Stomach (tissue), 9 donors: Measurements from ENCODE around the gene LRRTM4. TPM values are rescaled to one million over a fixed set of nuclear protein-coding genes. Genes with fewer than 3 reads are reported as not detected.

Experiments used
- DNase-seq, 2 donors: peaks; one replicate each; pipeline versions ENCODE4 v3.0.0 to v3.0.0-alpha.2; 2013 to 2019
- H3K27ac ChIP-seq, 5 donors: fragments of 200-600 bp in 4 of 5; sonication (generic) in 4 of 5; one replicate each; pipeline ENCODE4 v1.5.1; 2013 to 2019; ENCODE audit warnings: mild to moderate bottlenecking in 1 of 5, moderate library complexity in 1 of 5
- H3K27me3 ChIP-seq, 3 donors: fragments of 200-600 bp; sonication (generic); one replicate each; pipeline ENCODE4 v1.5.1; 2017 to 2019; ENCODE audit warnings: mixed run types in 1 of 3
- H3K36me3 ChIP-seq, 4 donors: fragments of 200-600 bp; sonication (generic); 1 replicate in 3 of 4; 2 replicates in 1 of 4; pipeline ENCODE4 v1.5.1; 2016 to 2019
- H3K4me1 ChIP-seq, 4 donors: fragments of 200-600 bp; sonication (generic); one replicate each; pipeline ENCODE4 v1.5.1; 2016 to 2019
- H3K4me3 ChIP-seq, 4 donors: fragments of 200-600 bp; sonication (generic) in 3 of 4; one replicate each; pipeline ENCODE4 v1.5.1; 2016 to 2019; ENCODE audit warnings: mild to moderate bottlenecking in 1 of 4
- H3K9me3 ChIP-seq, 4 donors: fragments of 200-600 bp; sonication (generic); one replicate each; pipeline ENCODE4 v1.5.1; 2016 to 2019
- EP300 ChIP-seq: sonication (generic); formaldehyde crosslinking; IDR thresholded peaks from one replicate; pipeline ENCODE4 v1.6.1; 2017; ENCODE audit warnings: antibody characterized with exemption
- POLR2A ChIP-seq, 4 donors: fragments of 450-650 bp; IDR thresholded peaks; one replicate each; pipeline ENCODE4 v1.6.1; 2016; ENCODE audit warnings: antibody characterized with exemption in 4 of 4, control low read depth in 2 of 4, mild to moderate bottlenecking in 1 of 4, moderate library complexity in 1 of 4
- POLR2AphosphoS5 ChIP-seq, 3 donors: sonication (generic); formaldehyde crosslinking; IDR thresholded peaks; one replicate each; pipeline ENCODE4 v1.6.1; 2016; ENCODE audit warnings: antibody characterized with exemption in 3 of 3
- WGBS, 5 donors: extraction: QIAGEN DNeasy Blood & Tissue Kit in 3 of 5; methylation state at CpG; one replicate each; pipeline versions ENCODE4 v1.1.5 to v1.1.7; 2013 to 2018; 5-methylcytosine and 5-hydroxymethylcytosine counted together
- intact Hi-C: fragments of 100-400 bp; cut with DNase I; formaldehyde crosslinking; loops from one replicate; pipeline ENCODE4 v1.15.1; 2023; ENCODE audit warnings: low total_unique reads
- polyA plus RNA-seq, 3 donors: library from polyadenylated mRNA; stranded (reverse); fragments of 200-250 nt; gene quantifications; one replicate each; pipeline ENCODE4 v1.2.3, GENCODE V29; 2013
- total RNA-seq, 5 donors: library from RNA; depleted of rRNA; stranded (reverse); fragments of >200 nt; gene quantifications; one replicate each; pipeline versions ENCODE4 v1.1.0 to v1.2.3, GENCODE V29; 2014 to 2016
- TF ChIP-seq, protein P1 (sequence below), 7 experiments: fragments of 450-650 bp in 4 of 7; fragments of 200-600 bp in 3 of 7; sonication (generic) in 3 of 7; IDR thresholded peaks; one replicate each; pipeline ENCODE4 v1.5.1; 2016 to 2019; ENCODE audit warnings: antibody characterized with exemption in 7 of 7, control low read depth in 2 of 7, mild to moderate bottlenecking in 1 of 7
- donor health status: healthy with polysubstance abuse.
- donor health status: Bipolar disorder and iron deficiency.
- donor health status: healthy.

The LRRTM4 gene
- total and polyA plus RNA-seq, 8 donors: 0.13 to 2.2 (median 0.19) TPM; not detected in 5

DNA sequence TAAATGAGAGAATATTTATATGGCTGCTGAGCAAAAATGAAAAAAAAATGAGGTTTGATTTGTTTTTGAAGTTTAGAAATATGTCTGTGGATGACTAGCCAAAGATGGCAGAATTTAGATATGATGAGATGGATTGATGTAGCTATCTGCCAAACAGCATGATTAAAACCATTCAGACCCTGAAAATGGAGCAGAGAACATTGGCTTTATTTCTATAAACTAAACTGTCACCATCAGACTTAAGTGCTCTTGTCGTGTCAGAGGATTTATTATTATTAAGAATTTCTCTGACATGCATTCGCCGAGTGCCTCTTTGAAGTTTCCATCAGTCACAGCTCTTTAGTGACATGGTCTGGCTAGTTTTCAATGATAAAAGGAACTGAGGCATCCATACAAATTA is 151.7 kb downstream of the LRRTM4 start:
- TF ChIP-seq POLR2A (IDR thresholded peaks at IDR 0.05) (no peak), POLR2AphosphoS5 (IDR thresholded peaks at IDR 0.05) (no peak), EP300 (no peak)
- TF ChIP-seq, protein P1, sequence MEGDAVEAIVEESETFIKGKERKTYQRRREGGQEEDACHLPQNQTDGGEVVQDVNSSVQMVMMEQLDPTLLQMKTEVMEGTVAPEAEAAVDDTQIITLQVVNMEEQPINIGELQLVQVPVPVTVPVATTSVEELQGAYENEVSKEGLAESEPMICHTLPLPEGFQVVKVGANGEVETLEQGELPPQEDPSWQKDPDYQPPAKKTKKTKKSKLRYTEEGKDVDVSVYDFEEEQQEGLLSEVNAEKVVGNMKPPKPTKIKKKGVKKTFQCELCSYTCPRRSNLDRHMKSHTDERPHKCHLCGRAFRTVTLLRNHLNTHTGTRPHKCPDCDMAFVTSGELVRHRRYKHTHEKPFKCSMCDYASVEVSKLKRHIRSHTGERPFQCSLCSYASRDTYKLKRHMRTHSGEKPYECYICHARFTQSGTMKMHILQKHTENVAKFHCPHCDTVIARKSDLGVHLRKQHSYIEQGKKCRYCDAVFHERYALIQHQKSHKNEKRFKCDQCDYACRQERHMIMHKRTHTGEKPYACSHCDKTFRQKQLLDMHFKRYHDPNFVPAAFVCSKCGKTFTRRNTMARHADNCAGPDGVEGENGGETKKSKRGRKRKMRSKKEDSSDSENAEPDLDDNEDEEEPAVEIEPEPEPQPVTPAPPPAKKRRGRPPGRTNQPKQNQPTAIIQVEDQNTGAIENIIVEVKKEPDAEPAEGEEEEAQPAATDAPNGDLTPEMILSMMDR (IDR thresholded peaks at IDR 0.05): no peak
- H3K27ac ChIP-seq: no peak overlapping the region
- no peaks in the 10 kb centered on the region for H3K36me3 ChIP-seq
- DNase-seq: no peak
- no peaks in the 10 kb centered on the region for H3K27me3 ChIP-seq
- no peaks in the 10 kb centered on the region for H3K4me1 ChIP-seq
- intact Hi-C loops: no loop called here
- H3K9me3 ChIP-seq: no peaks in the 10 kb centered on the region
- no peak overlapping the region for H3K4me3 ChIP-seq
- 58 to 84% (median 73%) methylated on average over 3 of the region's 3 CpGs for WGBS, 5 donors

DNA sequence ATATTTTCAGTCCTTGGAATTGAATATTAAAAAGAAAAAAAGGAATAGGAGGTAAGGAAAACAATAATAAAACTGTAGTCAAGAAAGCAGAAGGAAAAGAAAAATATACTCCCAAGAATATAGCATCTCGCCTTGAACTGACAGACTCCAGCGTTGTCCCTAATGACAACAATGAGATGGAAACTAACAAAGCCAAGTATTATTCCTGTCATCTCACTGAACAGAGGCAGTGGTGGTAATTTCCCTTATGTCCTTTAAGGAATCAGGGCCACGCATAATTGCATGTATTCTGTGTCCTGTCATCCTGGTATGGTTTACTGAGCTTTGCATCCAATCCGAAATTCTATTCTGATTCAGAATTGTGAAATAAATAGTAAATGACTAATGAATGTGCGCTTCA is 158.9 kb downstream of the LRRTM4 start:
- TF ChIP-seq POLR2AphosphoS5 (IDR thresholded peaks at IDR 0.05): no peak
- no peak for TF ChIP-seq EP300
- TF ChIP-seq POLR2A (IDR thresholded peaks at IDR 0.05): no peak
- TF ChIP-seq, protein P1 (IDR thresholded peaks at IDR 0.05): no peak
- Histone ChIP-seq H3K4me1 (no peaks in the 10 kb centered on the region), H3K4me3 (no peak overlapping the region), H3K36me3 (no peaks in the 10 kb centered on the region), H3K27me3 (no peaks in the 10 kb centered on the region), H3K27ac (no peak overlapping the region), H3K9me3 (no peaks in the 10 kb centered on the region)
- intact Hi-C loops: no loop called here
- WGBS, 5 donors: 60 to 91% (median 86%) methylated on average over 5 of the region's 5 CpGs
- no peak for DNase-seq

DNA sequence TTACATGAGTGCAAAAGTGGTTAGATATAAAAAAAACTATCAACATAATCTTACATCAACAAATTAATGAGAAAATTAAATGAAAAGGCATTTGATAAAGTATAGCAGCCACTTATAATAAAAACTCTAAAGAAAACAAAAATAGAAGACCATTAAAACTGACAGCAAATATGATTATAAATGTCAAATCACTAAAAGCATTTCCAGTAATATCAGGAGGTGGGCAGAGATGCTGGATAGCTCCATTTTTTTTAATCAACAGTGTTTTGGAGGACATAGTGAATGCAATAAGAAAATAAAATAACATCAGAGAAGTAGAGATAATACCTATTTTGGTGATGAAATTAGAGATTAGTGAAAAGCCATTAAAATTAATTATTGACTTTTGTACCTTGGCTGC is 173.4 kb downstream of the LRRTM4 start:
- no peak overlapping the region for H3K27ac ChIP-seq
- no peak overlapping the region for H3K4me3 ChIP-seq
- DNase-seq: no peak
- intact Hi-C loops: no loop called here
- H3K36me3 ChIP-seq: no peaks in the 10 kb centered on the region
- H3K9me3 ChIP-seq: peaks cover 0 to 5% (median 0%) of the 10 kb centered on the region in 4 donors
- no peaks in the 10 kb centered on the region for H3K4me1 ChIP-seq
- H3K27me3 ChIP-seq: no peaks in the 10 kb centered on the region
- TF ChIP-seq, protein P1 (IDR thresholded peaks at IDR 0.05): no peak
- TF ChIP-seq EP300: no peak
- no peak for TF ChIP-seq POLR2AphosphoS5 (IDR thresholded peaks at IDR 0.05)
- no peak for TF ChIP-seq POLR2A (IDR thresholded peaks at IDR 0.05)

DNA sequence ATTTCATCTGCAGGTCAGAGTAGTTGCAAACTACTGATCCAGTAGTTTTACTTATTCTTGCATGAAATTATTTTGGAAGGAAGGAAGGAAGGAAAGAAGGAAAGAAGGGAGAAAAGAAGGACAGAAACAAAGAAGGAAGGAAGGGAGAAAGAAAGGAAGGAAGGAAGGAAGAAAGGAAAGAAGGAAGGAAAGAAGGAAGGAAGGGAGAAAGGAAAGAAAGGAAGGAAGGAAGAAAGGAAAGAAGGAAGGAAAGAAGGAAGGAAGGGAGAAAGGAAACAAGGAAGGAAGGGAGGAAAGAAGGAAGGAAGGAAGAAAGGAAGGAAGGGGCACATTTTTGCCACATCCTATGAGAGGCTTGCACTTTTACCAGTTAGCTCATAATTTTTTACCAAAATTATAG is 186.2 kb downstream of the LRRTM4 start:
- intact Hi-C loops: no loop called here
- Histone ChIP-seq H3K4me3 (no peak overlapping the region), H3K27ac (no peak overlapping the region), H3K27me3 (no peaks in the 10 kb centered on the region), H3K9me3 (peaks cover 0 to 24% (median 12%) of the 10 kb centered on the region in 4 donors), H3K4me1 (no peaks in the 10 kb centered on the region), H3K36me3 (no peaks in the 10 kb centered on the region)
- TF ChIP-seq, protein P1 (IDR thresholded peaks at IDR 0.05): no peak
- DNase-seq: no peak
